Measurements from ENCODE around the gene IGFBP1. TPM values are rescaled to one million over a fixed set of nuclear protein-coding genes. Genes with fewer than 3 reads are reported as not detected.

The IGFBP1 gene
- total RNA-seq, 1 donor from 2014 or later, result 3.0 TPM

DNA sequence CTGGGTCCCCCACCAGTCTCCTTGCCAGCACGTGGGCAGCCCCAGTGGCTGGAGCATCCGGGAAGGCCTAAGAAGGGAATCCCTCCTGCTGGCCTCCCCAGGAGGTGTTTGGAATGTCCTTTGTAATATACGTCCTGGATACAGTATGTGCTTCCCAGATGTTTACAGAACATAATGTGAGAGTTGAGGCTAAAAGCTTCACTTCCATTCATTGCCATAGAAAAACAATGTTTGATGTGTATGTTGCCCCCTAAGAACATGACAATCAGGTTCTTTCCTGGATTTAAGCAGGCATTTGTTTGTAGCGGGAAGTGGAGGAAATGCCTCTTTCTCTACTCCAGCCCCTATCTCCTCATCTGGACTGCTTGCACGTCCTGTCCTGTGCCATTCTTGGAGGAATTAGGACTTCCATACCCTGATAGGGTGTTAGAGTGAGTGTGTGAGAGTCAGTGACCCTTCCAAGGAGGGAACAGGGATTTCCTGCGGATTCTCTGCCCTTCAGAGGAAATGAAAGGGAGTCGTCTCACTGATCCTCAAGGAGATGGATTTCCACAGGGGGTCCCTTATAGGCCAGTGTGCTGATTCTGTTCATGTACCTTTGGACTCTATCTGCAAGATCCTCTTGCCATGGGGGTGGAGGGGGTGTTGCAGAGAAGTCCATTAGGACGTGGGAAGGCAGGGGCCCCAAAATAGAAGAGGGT lies 1.2 kb downstream of the IGFBP1 start:
- H3K4me3 Mint-ChIP-seq (ENCODE audit: unreplicated experiment), result peak overlapping the region; percentile 37
- peak; percentile 30 for DNase-seq (ENCODE audit: low spot score)
- H3K27ac Mint-ChIP-seq (ENCODE audit: unreplicated experiment), result peak overlapping the region; percentile 90
- no peaks in the 10 kb centered on the region for H3K36me3 Mint-ChIP-seq (ENCODE audit: low read depth, unreplicated experiment)
- TF ChIP-seq, protein P1, sequence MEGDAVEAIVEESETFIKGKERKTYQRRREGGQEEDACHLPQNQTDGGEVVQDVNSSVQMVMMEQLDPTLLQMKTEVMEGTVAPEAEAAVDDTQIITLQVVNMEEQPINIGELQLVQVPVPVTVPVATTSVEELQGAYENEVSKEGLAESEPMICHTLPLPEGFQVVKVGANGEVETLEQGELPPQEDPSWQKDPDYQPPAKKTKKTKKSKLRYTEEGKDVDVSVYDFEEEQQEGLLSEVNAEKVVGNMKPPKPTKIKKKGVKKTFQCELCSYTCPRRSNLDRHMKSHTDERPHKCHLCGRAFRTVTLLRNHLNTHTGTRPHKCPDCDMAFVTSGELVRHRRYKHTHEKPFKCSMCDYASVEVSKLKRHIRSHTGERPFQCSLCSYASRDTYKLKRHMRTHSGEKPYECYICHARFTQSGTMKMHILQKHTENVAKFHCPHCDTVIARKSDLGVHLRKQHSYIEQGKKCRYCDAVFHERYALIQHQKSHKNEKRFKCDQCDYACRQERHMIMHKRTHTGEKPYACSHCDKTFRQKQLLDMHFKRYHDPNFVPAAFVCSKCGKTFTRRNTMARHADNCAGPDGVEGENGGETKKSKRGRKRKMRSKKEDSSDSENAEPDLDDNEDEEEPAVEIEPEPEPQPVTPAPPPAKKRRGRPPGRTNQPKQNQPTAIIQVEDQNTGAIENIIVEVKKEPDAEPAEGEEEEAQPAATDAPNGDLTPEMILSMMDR (IDR thresholded peaks at IDR 0.05; ENCODE audit: unreplicated experiment), result no peak
- H3K4me1 Mint-ChIP-seq (ENCODE audit: unreplicated experiment), result peaks cover 59% of the 10 kb centered on the region
- H3K9me3 Mint-ChIP-seq (ENCODE audit: unreplicated experiment), result no peaks in the 10 kb centered on the region
- peaks cover 10% of the 10 kb centered on the region for H3K27me3 Mint-ChIP-seq (ENCODE audit: unreplicated experiment)

DNA sequence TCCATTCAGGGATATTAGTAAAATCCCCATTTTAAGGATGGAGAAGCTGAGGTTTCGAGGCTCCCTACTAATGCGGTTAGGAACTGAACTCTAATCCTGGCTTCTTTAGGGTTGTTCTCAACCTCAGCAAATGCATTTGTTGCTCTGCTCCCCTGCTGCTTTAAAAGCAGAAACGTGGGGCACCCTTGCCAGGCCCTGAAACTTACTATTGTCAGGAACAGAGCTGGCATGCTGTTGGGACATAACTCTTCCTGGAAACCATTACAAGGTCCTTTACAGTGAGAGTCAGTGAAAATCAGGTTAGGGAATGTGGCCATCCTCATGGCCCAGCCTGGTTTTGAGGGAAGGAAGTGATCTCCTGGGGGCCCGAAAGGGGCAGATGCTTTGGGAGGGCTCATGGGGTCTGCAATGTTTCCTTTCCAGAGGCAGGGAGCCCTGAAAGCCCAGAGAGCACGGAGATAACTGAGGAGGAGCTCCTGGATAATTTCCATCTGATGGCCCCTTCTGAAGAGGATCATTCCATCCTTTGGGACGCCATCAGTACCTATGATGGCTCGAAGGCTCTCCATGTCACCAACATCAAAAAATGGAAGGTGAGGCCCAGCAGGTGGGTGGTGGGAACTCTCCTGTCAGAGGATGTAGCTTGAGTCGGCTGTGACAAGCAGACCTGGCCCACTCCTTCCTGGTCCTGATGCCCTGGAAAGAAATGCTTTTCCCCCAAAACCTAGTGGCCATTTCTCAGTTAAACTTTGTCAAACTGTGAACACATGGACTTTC lies 2.0 kb downstream of the IGFBP1 start:
- H3K9me3 Mint-ChIP-seq (ENCODE audit: unreplicated experiment), result no peaks in the 10 kb centered on the region
- H3K27me3 Mint-ChIP-seq (ENCODE audit: unreplicated experiment), result peaks cover 9% of the 10 kb centered on the region

DNA sequence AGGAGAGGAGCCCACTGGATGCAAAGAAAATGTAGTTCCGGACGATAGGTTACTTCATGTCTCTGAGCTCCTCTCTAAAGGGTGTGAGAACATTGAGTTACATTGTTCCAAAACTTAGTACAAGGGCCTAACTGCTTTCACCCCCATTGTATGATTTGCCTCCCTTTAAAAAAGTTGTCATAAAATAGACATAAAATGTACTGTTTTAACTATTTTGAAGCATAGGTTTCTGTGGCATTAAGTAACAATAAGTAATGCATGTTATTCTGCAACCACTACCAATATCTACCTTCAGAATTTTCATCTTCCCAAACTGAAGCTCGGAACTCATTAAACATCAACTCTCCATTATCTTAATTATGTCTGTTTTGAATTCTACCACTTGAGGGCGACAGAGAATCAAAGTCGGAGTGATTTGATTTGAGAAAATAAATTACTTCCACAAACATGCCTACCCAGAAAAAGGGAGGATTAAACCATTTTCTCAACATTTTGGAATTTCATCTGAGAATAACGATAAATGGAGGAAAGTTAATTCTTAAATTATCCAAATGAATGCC lies 2.7 kb downstream of the IGFBP1 start:
- TF ChIP-seq, protein P1 (IDR thresholded peaks at IDR 0.05; ENCODE audit: unreplicated experiment), result peak; percentile 66
- H3K36me3 Mint-ChIP-seq (ENCODE audit: low read depth, unreplicated experiment), result no peaks in the 10 kb centered on the region
- no peaks in the 10 kb centered on the region for H3K9me3 Mint-ChIP-seq (ENCODE audit: unreplicated experiment)
- peak overlapping the region; percentile 28 for H3K27ac Mint-ChIP-seq (ENCODE audit: unreplicated experiment)
- H3K4me1 Mint-ChIP-seq (ENCODE audit: unreplicated experiment), result peaks cover 54% of the 10 kb centered on the region
- no peak overlapping the region for H3K4me3 Mint-ChIP-seq (ENCODE audit: unreplicated experiment)
- DNase-seq (ENCODE audit: low spot score), result no peak
- H3K27me3 Mint-ChIP-seq (ENCODE audit: unreplicated experiment), result peaks cover 9% of the 10 kb centered on the region

More for the DNA sequence above, 2.0 kb downstream of the IGFBP1 start:
- DNase-seq (ENCODE audit: low spot score), result no peak
- TF ChIP-seq, protein P1 (IDR thresholded peaks at IDR 0.05; ENCODE audit: unreplicated experiment), result no peak
- Mint-ChIP-seq H3K36me3 (ENCODE audit: low read depth, unreplicated experiment) (no peaks in the 10 kb centered on the region), H3K4me3 (ENCODE audit: unreplicated experiment) (no peak overlapping the region), H3K27ac (ENCODE audit: unreplicated experiment) (peak overlapping the region; percentile 90), H3K4me1 (ENCODE audit: unreplicated experiment) (peaks cover 61% of the 10 kb centered on the region)

DNA sequence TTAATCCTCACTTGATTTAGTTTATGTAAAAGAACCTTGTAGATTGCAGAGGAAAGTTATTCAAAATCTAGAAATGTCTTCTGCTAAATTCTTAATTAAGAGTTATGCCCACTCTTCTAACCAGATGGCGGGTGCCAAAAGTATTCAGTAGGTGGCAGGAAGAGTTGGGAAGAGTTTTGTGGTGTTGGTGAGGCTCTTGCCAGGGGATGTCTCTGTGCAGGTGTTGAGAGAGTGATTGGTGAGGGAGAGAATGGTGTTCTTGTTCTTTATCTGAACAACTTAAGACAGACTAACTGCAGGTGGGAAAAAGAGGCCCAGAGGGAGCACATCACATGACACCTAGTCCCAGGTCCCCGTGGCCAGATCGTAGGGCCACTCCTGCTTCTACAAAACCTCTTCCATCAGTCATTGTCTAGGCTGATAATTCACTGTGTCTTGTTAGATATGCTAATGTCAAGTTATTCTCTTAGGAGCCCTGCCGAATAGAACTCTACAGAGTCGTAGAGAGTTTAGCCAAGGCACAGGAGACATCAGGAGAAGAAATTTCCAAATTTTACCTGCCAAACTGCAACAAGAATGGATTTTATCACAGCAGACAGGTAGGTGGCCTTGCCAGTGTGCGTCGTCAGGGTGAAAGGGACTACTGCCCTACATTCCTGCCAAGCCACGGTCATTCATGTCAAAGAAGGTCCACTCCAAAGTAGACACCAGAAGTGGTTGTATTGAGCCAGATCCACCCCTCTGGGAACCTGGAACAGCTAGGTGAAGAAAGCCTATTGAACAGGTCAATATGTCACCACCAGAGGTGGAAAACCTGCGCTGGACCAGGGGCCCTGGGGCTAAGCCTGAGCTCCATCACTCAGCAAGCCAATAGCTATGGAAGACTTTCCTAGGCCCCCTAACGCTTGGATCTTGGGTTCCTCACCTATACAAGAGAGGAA lies 3.4 kb downstream of the IGFBP1 start:
- TF ChIP-seq, protein P1 (IDR thresholded peaks at IDR 0.05; ENCODE audit: unreplicated experiment), result no peak
- Mint-ChIP-seq H3K9me3 (ENCODE audit: unreplicated experiment) (no peaks in the 10 kb centered on the region), H3K4me3 (ENCODE audit: unreplicated experiment) (no peak overlapping the region), H3K4me1 (ENCODE audit: unreplicated experiment) (peaks cover 51% of the 10 kb centered on the region), H3K27ac (ENCODE audit: unreplicated experiment) (no peak overlapping the region), H3K36me3 (ENCODE audit: low read depth, unreplicated experiment) (no peaks in the 10 kb centered on the region), H3K27me3 (ENCODE audit: unreplicated experiment) (peaks cover 9% of the 10 kb centered on the region)
- DNase-seq (ENCODE audit: low spot score), result no peak

Measured in endothelial cell (in vitro differentiated cells).